Effector memory CD8-positive, alpha-beta T cell (primary cell): ENCODE measurements around the gene SIX1.

Source experiments
- ATAC-seq: fragments of 150-1000 bp; cut with Tn5 transposase; replicated peaks from 2 replicates; pipeline ENCODE4 v1.10.0; 2021; ENCODE audit warnings: mild to moderate bottlenecking, moderate library complexity
- DNase-seq, 3 experiments: peaks; one replicate each; pipeline ENCODE4 v3.0.0; 2021
- H3K27ac Mint-ChIP-seq, 2 donors: one replicate each; pipeline ENCODE4 v1.8.0; 2022; ENCODE audit warnings: mild to moderate bottlenecking in 2 of 2, mixed read lengths in 2 of 2, moderate library complexity in 2 of 2
- H3K27me3 Mint-ChIP-seq, 2 donors: one replicate each; pipeline ENCODE4 v1.8.0; 2022; ENCODE audit warnings: mixed read lengths in 2 of 2
- H3K36me3 Mint-ChIP-seq: one replicate; pipeline ENCODE4 v1.8.0; 2022; ENCODE audit warnings: mild to moderate bottlenecking, moderate library complexity, mixed read lengths; ENCODE audit not compliant: insufficient read depth
- H3K4me1 Mint-ChIP-seq, 2 donors: one replicate each; pipeline ENCODE4 v1.8.0; 2022; ENCODE audit warnings: low read depth in 2 of 2, mixed read lengths in 2 of 2
- H3K4me3 Mint-ChIP-seq, 2 donors: one replicate each; pipeline ENCODE4 v1.8.0; 2022; ENCODE audit warnings: mild to moderate bottlenecking in 2 of 2, mixed read lengths in 2 of 2, moderate library complexity in 2 of 2
- H3K9me3 Mint-ChIP-seq, 2 donors: one replicate each; pipeline ENCODE4 v1.8.0; 2022; ENCODE audit warnings: mixed read lengths in 2 of 2

SIX1 gene

DNA sequence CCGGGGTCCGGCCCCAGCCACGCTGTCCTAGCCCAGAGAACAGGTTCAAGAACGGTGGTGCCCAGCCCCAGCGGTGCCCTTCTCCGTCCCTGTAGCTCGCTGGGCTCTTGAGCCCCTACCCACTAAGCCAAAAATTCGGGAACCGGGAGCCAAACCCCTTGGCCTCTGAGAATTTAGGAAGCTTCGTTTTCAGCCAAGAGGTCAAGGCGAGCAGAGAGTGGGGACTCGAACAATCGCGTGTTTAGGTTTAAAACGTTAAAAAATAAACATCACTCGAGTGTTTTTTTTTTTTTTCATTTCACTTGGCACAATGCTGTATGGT is 6.2 kb downstream of the SIX1 start:
- H3K4me3 Mint-ChIP-seq: peak overlapping the region in 1 of 2 donors; percentile 70
- peaks cover 12% of the 10 kb centered on the region for H3K36me3 Mint-ChIP-seq
- peaks cover 96 to 100% of the 10 kb centered on the region in 2 donors for H3K27me3 Mint-ChIP-seq
- ATAC-seq: no peak
- no peak overlapping the region for H3K27ac Mint-ChIP-seq
- H3K4me1 Mint-ChIP-seq: peaks cover 17 to 34% of the 10 kb centered on the region in 2 donors
- no peak for DNase-seq
- no peaks in the 10 kb centered on the region for H3K9me3 Mint-ChIP-seq

DNA sequence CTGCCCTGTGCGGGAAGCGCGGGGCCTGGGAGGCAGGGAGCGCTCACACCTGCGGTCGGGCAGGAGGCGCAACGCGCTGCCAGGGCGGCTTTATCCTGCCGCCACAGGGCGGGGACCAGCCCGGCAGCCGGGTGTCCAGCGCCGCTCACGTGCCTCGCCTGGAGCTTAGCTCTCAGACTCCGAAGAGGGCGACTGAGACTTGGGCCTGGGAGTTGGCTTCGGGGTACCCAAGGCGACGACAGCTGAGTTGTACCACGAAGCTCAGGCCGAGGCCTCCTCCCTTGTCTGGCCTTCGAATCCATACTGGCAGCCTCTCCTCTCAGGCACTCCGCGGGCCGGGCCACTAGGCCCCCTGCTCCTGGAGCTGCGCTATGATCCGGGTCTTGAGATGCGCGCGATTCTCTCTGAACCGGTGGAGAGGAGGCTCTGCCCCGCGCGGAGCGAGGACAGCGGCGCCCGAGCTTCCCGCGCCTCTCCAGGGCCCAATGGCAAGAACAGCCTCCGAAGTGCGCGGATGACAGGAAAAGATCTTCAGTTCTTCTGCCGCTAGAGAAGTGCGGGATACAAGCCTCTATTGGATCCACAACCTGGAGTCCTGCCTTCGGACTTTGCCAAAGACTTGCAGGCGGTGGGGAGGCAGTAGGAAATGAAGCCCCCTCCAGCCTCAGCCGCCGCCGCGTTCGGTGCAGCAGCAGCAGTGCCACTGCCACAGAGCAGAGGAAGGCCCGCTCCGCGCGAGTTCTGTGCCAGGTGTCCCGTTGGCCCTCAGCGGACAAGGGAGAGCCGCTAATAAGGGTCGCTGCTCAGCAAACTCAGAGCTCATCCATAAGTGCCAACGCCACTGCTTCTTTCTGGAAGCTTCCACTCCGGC is 6.8 kb downstream of the SIX1 start:
- Mint-ChIP-seq H3K27me3 (peaks cover 94 to 100% of the 10 kb centered on the region in 2 donors), H3K4me1 (peaks cover 15 to 33% of the 10 kb centered on the region in 2 donors), H3K9me3 (no peaks in the 10 kb centered on the region), H3K27ac (no peak overlapping the region), H3K4me3 (peak overlapping the region in 1 of 2 donors; percentile 70), H3K36me3 (peaks cover 11% of the 10 kb centered on the region)
- peak; percentile 37 for ATAC-seq
- DNase-seq: no peak

GRCh38 chr14:60641742-60642269 is 7.5 kb downstream of the SIX1 start:
- Mint-ChIP-seq H3K4me3 (peak overlapping the region in 1 of 2 donors; percentile 46), H3K9me3 (no peaks in the 10 kb centered on the region), H3K27ac (no peak overlapping the region)

DNA sequence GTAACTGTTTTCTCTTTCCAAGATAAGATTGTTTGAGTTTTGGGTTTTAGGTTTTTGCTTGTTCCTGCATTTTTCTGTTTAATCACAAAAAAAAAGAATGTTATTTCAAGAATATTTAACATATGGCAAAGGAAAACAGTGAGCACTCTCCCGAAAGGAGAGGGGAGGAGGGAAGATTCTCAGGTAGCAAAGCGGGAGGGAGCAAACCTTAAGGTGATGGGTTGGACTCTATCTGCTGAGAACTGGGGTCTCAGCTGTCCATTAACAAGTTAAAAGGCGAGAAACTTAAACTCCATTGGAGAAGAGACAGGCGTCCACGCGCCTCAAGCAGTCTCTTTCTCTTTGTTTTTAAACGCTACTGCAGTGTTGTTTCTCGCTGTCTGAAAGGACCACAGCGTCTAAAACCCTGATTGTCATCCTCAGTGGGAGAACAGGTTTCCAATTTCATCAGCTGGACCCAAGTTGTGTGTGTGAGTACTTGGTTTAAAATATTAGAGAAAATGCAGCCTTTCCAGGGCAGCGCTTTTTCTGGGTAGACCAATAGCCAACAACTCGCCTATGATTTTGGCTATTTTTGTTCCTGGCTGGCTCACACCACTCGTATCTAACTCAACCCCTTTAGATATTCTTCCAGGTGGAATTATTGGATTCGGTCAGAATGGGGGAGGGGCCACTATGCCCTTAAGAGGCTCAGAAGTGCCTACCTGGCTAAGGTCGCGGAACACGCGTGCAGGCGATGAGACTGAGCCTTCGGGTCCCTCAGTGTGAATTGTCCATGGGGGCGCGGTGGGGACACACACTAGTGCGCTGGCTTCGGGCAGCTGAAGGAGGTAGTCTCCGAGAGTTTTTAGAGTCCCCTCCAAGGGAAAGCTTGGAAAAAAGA is 8.2 kb downstream of the SIX1 start:
- Mint-ChIP-seq H3K27me3 (peaks cover 81 to 100% of the 10 kb centered on the region in 2 donors), H3K4me1 (peaks cover 10 to 24% of the 10 kb centered on the region in 2 donors), H3K9me3 (no peaks in the 10 kb centered on the region), H3K27ac (no peak overlapping the region), H3K4me3 (peak overlapping the region in 1 of 2 donors; percentile 46), H3K36me3 (peaks cover 4% of the 10 kb centered on the region)
- DNase-seq (no peak), ATAC-seq (no peak)

More at GRCh38 chr14:60641742-60642269, 7.5 kb downstream of the SIX1 start:
- H3K4me1 Mint-ChIP-seq: peaks cover 10 to 28% of the 10 kb centered on the region in 2 donors
- peaks cover 8% of the 10 kb centered on the region for H3K36me3 Mint-ChIP-seq
- DNase-seq (no peak), ATAC-seq (no peak)
- peaks cover 87 to 100% of the 10 kb centered on the region in 2 donors for H3K27me3 Mint-ChIP-seq

DNA sequence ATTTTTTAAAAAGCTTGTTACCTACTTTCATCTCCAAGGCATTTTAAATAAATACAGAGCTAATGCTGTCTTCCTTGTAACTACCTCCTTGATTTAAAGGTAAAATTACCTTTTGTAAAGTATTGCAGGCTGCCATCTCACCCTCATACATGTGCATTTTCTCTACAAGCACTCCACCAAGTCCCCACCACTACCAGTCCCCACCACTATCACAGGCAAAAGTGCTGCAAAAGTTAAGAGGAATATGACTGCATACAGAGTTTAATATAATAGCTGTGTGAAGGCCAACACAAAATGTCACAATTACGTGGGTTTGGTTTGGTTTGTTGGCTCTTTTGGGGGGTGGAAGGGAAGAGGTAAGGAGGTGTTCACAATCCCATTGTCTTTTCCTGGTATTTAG is 9.6 kb downstream of the SIX1 start:
- DNase-seq (no peak), ATAC-seq (no peak)
- peaks cover 71 to 92% of the 10 kb centered on the region in 2 donors for H3K27me3 Mint-ChIP-seq
- peaks cover 10 to 24% of the 10 kb centered on the region in 2 donors for H3K4me1 Mint-ChIP-seq
- H3K27ac Mint-ChIP-seq: no peak overlapping the region
- no peaks in the 10 kb centered on the region for H3K9me3 Mint-ChIP-seq
- no peak overlapping the region for H3K4me3 Mint-ChIP-seq
- H3K36me3 Mint-ChIP-seq: peaks cover 4% of the 10 kb centered on the region

GRCh38 chr14:60637479-60638315 is 11.6 kb downstream of the SIX1 start:
- H3K9me3 Mint-ChIP-seq: no peaks in the 10 kb centered on the region
- ATAC-seq: no peak
- no peak overlapping the region for H3K27ac Mint-ChIP-seq
- peak overlapping the region; percentile 48 to 55 for H3K4me3 Mint-ChIP-seq
- peaks cover 51 to 73% of the 10 kb centered on the region in 2 donors for H3K27me3 Mint-ChIP-seq
- H3K4me1 Mint-ChIP-seq: peaks cover 15 to 18% of the 10 kb centered on the region in 2 donors
- no peaks in the 10 kb centered on the region for H3K36me3 Mint-ChIP-seq
- DNase-seq: no peak

- ATAC-seq (no peak), DNase-seq (no peak)
- Mint-ChIP-seq H3K27ac (no peak overlapping the region), H3K9me3 (no peaks in the 10 kb centered on the region), H3K36me3 (no peaks in the 10 kb centered on the region), H3K4me1 (peaks cover 20% of the 10 kb centered on the region in 2 donors), H3K4me3 (no peak overlapping the region), H3K27me3 (peaks cover 48 to 66% of the 10 kb centered on the region in 2 donors)
These were observed 12.3 kb downstream of the SIX1 start for GRCh38 chr14:60636879-60637478.

GRCh38 chr14:60634153-60634552 is 15.1 kb downstream of the SIX1 start:
- Mint-ChIP-seq H3K9me3 (no peaks in the 10 kb centered on the region), H3K36me3 (peaks cover 3% of the 10 kb centered on the region), H3K4me1 (peaks cover 16 to 17% of the 10 kb centered on the region in 2 donors), H3K27me3 (peaks cover 19 to 37% of the 10 kb centered on the region in 2 donors), H3K4me3 (no peak overlapping the region), H3K27ac (no peak overlapping the region)
- no peak for DNase-seq
- ATAC-seq: no peak

DNA sequence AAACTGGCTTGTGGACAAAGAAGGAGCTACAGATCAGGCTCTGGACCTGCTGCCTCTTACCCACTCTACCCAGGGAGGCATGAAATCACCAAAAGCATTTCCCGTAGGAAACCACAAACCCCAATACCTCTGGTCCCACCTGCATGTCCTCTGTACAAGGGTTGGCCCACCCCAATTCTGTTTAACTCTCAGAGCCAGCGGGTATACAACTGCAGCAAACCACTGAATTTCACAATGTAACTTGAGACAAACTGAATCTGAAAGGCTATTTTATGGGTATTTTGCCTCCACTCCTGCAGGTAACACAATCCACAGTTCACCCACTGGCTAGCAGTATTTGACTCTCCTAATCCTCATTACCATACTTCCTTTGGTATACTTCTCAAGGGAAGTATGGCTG is 16.5 kb downstream of the SIX1 start:
- no peak for DNase-seq
- Mint-ChIP-seq H3K36me3 (peaks cover 3% of the 10 kb centered on the region), H3K4me3 (peak overlapping the region; percentile 16 to 61), H3K4me1 (peaks cover 11 to 14% of the 10 kb centered on the region in 2 donors), H3K9me3 (no peaks in the 10 kb centered on the region), H3K27me3 (peaks cover 6 to 24% of the 10 kb centered on the region in 2 donors), H3K27ac (no peak overlapping the region)
- peak; percentile 88 for ATAC-seq

DNA sequence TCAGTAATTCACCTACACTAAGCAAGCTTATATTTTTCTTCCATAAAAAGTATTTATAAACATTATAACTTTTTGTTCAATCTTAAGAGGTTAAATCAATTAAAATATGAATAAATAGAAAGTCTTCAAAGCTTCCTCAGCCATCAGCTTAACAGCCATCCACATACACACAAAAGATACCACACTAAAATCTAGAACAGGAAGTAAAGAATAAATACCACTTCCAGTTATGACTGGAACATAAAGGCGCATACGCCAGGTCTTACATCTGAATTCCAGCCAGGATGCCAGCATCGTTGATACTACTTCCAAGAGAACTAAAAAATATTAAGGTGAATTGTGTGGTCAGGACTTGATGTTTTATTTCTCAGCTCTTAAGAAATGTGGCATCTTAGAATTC is 17.0 kb downstream of the SIX1 start:
- ATAC-seq: peak; percentile 72

DNA sequence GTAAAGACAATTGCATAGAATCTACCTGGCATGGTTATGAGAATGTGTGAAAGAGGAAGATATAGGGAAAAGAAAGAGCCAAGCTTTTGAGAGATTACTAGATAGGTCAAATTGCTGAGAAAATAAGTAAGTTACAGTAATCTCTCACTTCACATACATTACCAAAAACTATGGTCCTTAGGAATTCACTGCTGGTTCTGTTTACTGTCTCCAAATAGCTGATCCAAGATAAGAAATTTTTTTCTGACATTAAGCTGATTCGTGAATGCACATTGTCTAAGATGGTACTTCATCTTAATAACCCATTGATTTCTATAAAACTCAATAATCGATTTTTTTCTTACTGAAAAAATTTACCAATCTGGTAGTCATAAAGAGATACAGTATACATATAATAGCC is 17.4 kb downstream of the SIX1 start:
- ATAC-seq (no peak), DNase-seq (no peak)
- Mint-ChIP-seq H3K9me3 (no peaks in the 10 kb centered on the region), H3K27ac (no peak overlapping the region), H3K4me3 (no peak overlapping the region), H3K27me3 (peaks cover 6 to 14% of the 10 kb centered on the region in 2 donors), H3K4me1 (peaks cover 10 to 13% of the 10 kb centered on the region in 2 donors), H3K36me3 (peaks cover 3% of the 10 kb centered on the region)

More for the DNA sequence above, 17.0 kb downstream of the SIX1 start:
- no peaks in the 10 kb centered on the region for H3K9me3 Mint-ChIP-seq
- H3K36me3 Mint-ChIP-seq: peaks cover 3% of the 10 kb centered on the region
- H3K4me1 Mint-ChIP-seq: peaks cover 10 to 14% of the 10 kb centered on the region in 2 donors
- no peak for DNase-seq
- peak overlapping the region; percentile 16 to 61 for H3K4me3 Mint-ChIP-seq
- no peak overlapping the region for H3K27ac Mint-ChIP-seq
- H3K27me3 Mint-ChIP-seq: peaks cover 6 to 18% of the 10 kb centered on the region in 2 donors

DNA sequence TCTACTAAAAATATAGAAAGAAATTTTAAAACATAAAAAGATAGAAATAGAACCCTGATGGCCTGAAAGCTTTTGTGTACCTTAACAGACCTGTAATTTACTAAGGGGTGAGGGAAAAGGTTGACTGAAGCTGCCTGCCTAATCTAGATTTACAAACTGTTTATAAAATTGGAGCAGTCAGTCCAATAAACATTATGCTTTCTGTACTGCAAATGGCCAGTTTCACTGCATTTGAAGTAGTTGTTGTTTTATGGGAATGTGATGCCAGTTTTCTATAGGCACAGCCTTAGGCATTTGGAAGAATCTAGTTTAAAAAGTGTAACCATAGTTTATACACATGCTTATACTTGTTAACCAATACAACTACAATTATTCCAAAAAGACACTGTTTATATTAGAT is 19.1 kb downstream of the SIX1 start:
- no peak for DNase-seq
- peaks cover 3% of the 10 kb centered on the region for H3K36me3 Mint-ChIP-seq
- H3K4me1 Mint-ChIP-seq: peaks cover 10 to 12% of the 10 kb centered on the region in 2 donors
- no peak for ATAC-seq
- H3K4me3 Mint-ChIP-seq: no peak overlapping the region
- H3K27ac Mint-ChIP-seq: no peak overlapping the region
- H3K9me3 Mint-ChIP-seq: no peaks in the 10 kb centered on the region
- peaks cover 0 to 4% of the 10 kb centered on the region in 2 donors for H3K27me3 Mint-ChIP-seq
